Stimulated activated CD4-positive, alpha-beta T cell treated with anti-CD3 and anti-CD28 coated beads, Interleukin-2, amount 100 ng/mL, for 24 hours (primary cell): ENCODE data around the gene KCNA10.

Experiments
- DNase-seq, 2 donors: peaks; one replicate each; pipeline ENCODE4 v3.0.0-alpha.2; 2020

Gene KCNA10

GRCh38 chr1:110476028-110476765 is 42.8 kb downstream of the KCNA10 start:
- no peak for DNase-seq

GRCh38 chr1:110475362-110476027 is 43.5 kb downstream of the KCNA10 start:
- DNase-seq: no peak

GRCh38 chr1:110474444-110474843 is 44.5 kb downstream of the KCNA10 start:
- DNase-seq: no peak

GRCh38 chr1:110472546-110472945 is 46.4 kb downstream of the KCNA10 start:
- no peak for DNase-seq

- DNase-seq: no peak
Measured at GRCh38 chr1:110471131-110471530, 47.8 kb downstream of the KCNA10 start.
